NB4 (cell line): ENCODE measurements around the gene RHBDD1.
"Not testable (repeated sequence)": the region's sequence is repeated elsewhere in the genome, so short reads cannot be mapped to it uniquely, and the experiment has no call there.

Experiments used
- DNase-seq: peaks from one replicate; pipeline ENCODE4 v3.0.0; 2010; ENCODE audit warnings: low read depth
- H3K4me3 ChIP-seq: one replicate; pipeline ENCODE4 v1.5.1; 2011; ENCODE audit warnings: mild to moderate bottlenecking, low read depth, low read length, moderate library complexity
- MAX ChIP-seq: IDR thresholded peaks from 2 replicates; pipeline ENCODE4 v1.6.1; 2011; ENCODE audit warnings: low read depth, low read length
- MYC ChIP-seq: IDR thresholded peaks from 2 replicates; pipeline ENCODE4 v1.6.1; 2011; ENCODE audit warnings: low read depth, low read length
- POLR2A ChIP-seq: IDR thresholded peaks from 2 replicates; pipeline ENCODE4 v1.6.1; 2011; ENCODE audit warnings: mild to moderate bottlenecking; ENCODE audit not compliant: insufficient read length; ENCODE audit errors: extremely low read depth
- TF ChIP-seq, protein P1 (sequence below): IDR thresholded peaks from one replicate; pipeline ENCODE4 v1.5.1; 2012; ENCODE audit warnings: low read depth, low read length

Gene RHBDD1

DNA sequence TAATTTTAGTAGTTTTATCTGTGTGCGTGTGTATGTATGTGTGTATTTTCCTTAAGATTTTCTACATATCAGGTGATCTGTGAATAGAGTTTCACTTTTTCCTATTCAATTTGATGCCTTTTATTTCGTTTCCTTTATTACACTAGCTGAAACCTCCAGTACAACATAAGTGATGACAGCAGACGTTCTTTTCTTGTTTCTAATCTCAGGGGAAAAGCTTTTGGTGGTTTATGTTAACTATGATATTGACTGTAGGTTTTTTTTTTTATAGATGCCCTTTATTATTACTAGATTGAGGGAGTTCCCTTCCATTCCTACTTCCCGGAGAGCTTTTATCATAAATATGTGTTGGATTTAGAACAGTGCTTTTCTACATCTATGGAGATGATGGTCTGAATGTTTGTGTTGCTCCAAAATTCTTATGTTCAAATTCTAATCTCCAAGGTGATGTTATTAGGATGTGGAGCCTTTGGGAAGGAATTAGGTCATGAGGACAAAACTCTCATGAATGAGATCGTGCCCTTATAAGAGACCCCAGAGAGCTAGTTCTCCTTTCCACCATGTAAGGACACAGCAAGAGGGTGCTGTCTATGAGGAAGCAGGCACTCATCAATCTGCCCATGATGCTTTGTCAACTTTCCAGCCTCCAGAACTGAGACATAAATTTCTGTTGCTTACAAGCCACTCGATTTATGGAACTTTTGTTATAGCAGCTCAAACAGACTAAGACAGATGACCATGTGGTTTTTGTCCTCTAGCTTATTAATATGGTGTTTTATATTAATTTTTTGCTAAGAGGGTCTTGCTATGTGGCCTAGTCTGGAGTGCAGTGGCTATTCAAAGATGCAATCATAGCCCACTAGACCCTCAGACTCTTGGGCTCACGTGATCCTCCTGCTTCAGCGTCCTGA is 5.9 kb upstream of the RHBDD1 start:
- H3K4me3 ChIP-seq = no peak overlapping the region
- TF ChIP-seq, protein P1, sequence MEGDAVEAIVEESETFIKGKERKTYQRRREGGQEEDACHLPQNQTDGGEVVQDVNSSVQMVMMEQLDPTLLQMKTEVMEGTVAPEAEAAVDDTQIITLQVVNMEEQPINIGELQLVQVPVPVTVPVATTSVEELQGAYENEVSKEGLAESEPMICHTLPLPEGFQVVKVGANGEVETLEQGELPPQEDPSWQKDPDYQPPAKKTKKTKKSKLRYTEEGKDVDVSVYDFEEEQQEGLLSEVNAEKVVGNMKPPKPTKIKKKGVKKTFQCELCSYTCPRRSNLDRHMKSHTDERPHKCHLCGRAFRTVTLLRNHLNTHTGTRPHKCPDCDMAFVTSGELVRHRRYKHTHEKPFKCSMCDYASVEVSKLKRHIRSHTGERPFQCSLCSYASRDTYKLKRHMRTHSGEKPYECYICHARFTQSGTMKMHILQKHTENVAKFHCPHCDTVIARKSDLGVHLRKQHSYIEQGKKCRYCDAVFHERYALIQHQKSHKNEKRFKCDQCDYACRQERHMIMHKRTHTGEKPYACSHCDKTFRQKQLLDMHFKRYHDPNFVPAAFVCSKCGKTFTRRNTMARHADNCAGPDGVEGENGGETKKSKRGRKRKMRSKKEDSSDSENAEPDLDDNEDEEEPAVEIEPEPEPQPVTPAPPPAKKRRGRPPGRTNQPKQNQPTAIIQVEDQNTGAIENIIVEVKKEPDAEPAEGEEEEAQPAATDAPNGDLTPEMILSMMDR = no peak
- TF ChIP-seq POLR2A = no peak
- no peak for TF ChIP-seq MAX
- TF ChIP-seq MYC = no peak
- peak; percentile 26 for DNase-seq

DNA sequence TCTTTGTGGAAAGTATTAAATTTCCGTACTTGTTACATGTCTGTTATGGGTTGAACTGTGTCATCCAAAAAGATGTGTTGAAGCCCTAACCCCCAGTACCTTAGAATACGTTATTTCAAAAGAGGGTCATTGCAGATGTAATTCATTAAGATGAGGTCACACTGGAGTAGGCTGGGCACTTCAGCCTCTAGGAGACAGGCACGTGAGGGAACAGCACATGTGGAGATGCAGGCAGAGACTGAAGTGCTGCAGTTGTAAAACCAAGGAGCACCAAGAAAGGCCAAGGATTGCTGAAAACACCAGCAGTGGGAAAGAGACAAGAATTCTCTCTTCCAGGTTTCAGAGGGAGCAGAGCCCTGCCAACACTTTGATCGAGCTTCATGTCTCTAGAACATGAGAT is 4.6 kb upstream of the RHBDD1 start:
- no peak for DNase-seq
- no peak for TF ChIP-seq MYC
- TF ChIP-seq MAX = no peak
- TF ChIP-seq, protein P1 = no peak
- no peak for TF ChIP-seq POLR2A
- no peak overlapping the region for H3K4me3 ChIP-seq

- no peak for TF ChIP-seq MAX
- no peak for TF ChIP-seq POLR2A
- TF ChIP-seq, protein P1 = no peak
- no peak for TF ChIP-seq MYC
- H3K4me3 ChIP-seq = no peak overlapping the region
- DNase-seq = no peak
Measured at GRCh38 chr2:226832061-226832460, 3.8 kb upstream of the RHBDD1 start.

- H3K4me3 ChIP-seq = peak overlapping the region; percentile 76
Measured at GRCh38 chr2:226834880-226835279, 974 bp upstream of the RHBDD1 start.

DNA sequence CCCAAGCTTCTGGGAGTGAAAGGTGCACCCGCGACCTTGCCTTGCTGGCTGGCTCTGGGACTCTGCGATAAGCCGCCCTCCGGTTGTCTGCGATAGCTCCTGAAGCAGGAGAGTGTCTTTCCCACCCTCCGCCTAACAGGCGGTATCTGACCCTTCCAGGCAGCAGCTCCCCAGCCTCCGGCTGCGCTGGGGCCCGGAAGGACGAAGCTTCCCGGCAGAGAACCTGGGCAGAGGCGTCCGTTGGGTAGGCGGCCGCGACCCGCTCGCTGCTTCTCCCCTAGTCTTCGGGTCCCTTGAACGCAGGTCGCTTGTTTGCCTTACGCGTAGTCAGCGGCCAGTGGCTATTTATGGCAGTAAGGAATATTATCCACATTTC is 446 bp upstream of the RHBDD1 start:
- peak overlapping the region; percentile 76 for H3K4me3 ChIP-seq
- no peak for DNase-seq
- TF ChIP-seq POLR2A (no peak), MYC (no peak), MAX (no peak)
- TF ChIP-seq, protein P1 = no peak

More at GRCh38 chr2:226834880-226835279, 974 bp upstream of the RHBDD1 start:
- not testable (repeated sequence) for DNase-seq

DNA sequence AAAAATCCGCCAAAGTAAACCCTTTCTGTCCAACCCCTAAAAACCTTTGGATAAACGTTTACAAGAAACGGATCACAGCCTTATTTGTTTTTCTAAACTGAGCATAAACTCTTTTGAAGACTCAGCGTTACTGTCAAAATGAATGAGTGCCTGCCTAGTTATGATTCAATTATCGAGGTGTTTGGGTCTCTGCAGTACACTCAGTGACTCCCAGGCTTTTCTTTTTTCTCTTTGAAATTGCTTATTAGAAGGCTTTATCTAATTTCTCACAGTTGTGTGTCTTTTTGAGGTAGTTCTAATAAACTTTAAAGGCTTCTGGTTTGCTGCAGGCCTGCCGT is 663 bp downstream of the RHBDD1 start:
- TF ChIP-seq, protein P1 = no peak
- TF ChIP-seq MAX = no peak
- no peak for TF ChIP-seq MYC
- no peak for TF ChIP-seq POLR2A
- no peak for DNase-seq

More for the DNA sequence above, 663 bp downstream of the RHBDD1 start:
- H3K4me3 ChIP-seq = peak overlapping the region; percentile 91
